ENCODE results near the gene TMBIM1. TPM values are rescaled to one million over a fixed set of nuclear protein-coding genes. Genes with fewer than 3 reads are reported as not detected.
"Not testable (repeated sequence)": the region's sequence is repeated elsewhere in the genome, so short reads cannot be mapped to it uniquely, and the experiment has no call there.

TMBIM1 gene
- polyA plus RNA-seq, 1 of the 3 experiments (the other 2 are of a cell fraction), result 7.8 TPM

DNA sequence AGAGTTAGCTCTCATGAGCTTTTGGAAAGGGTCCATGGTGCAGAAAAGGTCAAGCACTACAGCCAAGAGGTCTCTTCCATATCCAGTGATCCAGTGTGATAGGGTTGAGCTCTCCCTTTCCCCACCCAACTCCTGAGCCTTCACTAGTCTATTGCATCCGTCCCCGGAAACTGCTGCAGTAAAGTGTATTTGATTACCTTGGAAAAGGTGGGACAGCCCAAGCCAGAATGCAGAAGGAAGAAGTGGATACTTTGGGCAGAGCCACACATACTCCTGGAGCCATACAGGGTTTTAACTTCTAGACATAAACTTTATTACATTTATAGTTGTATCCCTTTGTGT is 18.4 kb downstream of the TMBIM1 start:
- H3K4me3 ChIP-seq (ENCODE audit: low read depth in 2 of 2, low read length in 1 of 2), result no peak overlapping the region
- no peaks in the 10 kb centered on the region for H3K27me3 ChIP-seq (ENCODE audit: insufficient read depth)
- H2AFZ ChIP-seq (ENCODE audit: low read depth), result no peak overlapping the region
- no peak for DNase-seq
- H3K4me2 ChIP-seq, result no peak overlapping the region
- no peaks in the 10 kb centered on the region for H3F3A ChIP-seq (replicated peaks; ENCODE audit: insufficient read depth)
- peaks cover 6% of the 10 kb centered on the region; the same call in 1 of the 2 replicates for H4K20me1 ChIP-seq (ENCODE audit: insufficient read depth)
- peaks cover 29% of the 10 kb centered on the region for H3K79me2 ChIP-seq (ENCODE audit: insufficient read depth)
- POLR2A ChIA-PET, result no interaction called here
- no peak overlapping the region for H3K27ac ChIP-seq (ENCODE audit: low read depth in 2 of 2, low read length in 1 of 2)
- WGBS (ENCODE audit: low lambda C conversion rate), result 100% methylated on average over 2 of the region's 2 CpGs
- CTCF ChIA-PET, result interaction anchor here (0.6 to 5.7 kb wide), 9 partner anchors 8 to 204 kb away, joined by 3 to 47 read pairs (median 5); partner anchors contain the start of gene CATIP
- H3K9ac ChIP-seq, result no peak overlapping the region
- TF ChIP-seq MAX (IDR thresholded peaks at IDR 0.05; ENCODE audit: low read depth), result no peak
- no peak for TF ChIP-seq RXRA (IDR thresholded peaks at IDR 0.05; ENCODE audit: borderline replicate concordance, low read depth)
- no peak for TF ChIP-seq NFIC (IDR thresholded peaks at IDR 0.05; ENCODE audit: borderline replicate concordance)
- no peak for TF ChIP-seq ELF1 (IDR thresholded peaks at IDR 0.05)
- no peak for TF ChIP-seq MXI1 (IDR thresholded peaks at IDR 0.05; ENCODE audit: low read depth, low read length)
- TF ChIP-seq GATA2 (CRISPR knock-in tag; IDR thresholded peaks at IDR 0.05), result no peak
- TF ChIP-seq TEAD4 (IDR thresholded peaks at IDR 0.05; ENCODE audit: borderline replicate concordance, insufficient read depth), result no peak
- TF ChIP-seq MEF2A (IDR thresholded peaks at IDR 0.05; ENCODE audit: borderline replicate concordance, low read depth), result no peak
- no peak for TF ChIP-seq EP300 (IDR thresholded peaks at IDR 0.05; ENCODE audit: borderline replicate concordance in 1 of 2, low read depth in 1 of 2, low read length in 1 of 2)
- no peak for TF ChIP-seq RFX5 (IDR thresholded peaks at IDR 0.05; ENCODE audit: low read length)
- TF ChIP-seq, protein P1, sequence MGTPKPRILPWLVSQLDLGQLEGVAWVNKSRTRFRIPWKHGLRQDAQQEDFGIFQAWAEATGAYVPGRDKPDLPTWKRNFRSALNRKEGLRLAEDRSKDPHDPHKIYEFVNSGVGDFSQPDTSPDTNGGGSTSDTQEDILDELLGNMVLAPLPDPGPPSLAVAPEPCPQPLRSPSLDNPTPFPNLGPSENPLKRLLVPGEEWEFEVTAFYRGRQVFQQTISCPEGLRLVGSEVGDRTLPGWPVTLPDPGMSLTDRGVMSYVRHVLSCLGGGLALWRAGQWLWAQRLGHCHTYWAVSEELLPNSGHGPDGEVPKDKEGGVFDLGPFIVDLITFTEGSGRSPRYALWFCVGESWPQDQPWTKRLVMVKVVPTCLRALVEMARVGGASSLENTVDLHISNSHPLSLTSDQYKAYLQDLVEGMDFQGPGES (IDR thresholded peaks at IDR 0.05; ENCODE audit: low read depth, low read length), result no peak
- TF ChIP-seq PBX3 (IDR thresholded peaks at IDR 0.05), result no peak
- TF ChIP-seq USF2 (IDR thresholded peaks at IDR 0.05; ENCODE audit: borderline replicate concordance, low read depth, low read length), result no peak
- no peak for TF ChIP-seq YY1 (IDR thresholded peaks at IDR 0.05; ENCODE audit: low read depth)
- TF ChIP-seq FOSL2 (IDR thresholded peaks at IDR 0.05; ENCODE audit: borderline replicate concordance, low read depth), result no peak
- TF ChIP-seq TCF12 (IDR thresholded peaks at IDR 0.05), result no peak
- no peaks in the 10 kb centered on the region for H3K9me3 ChIP-seq
- H3K9me2 ChIP-seq, result no peaks in the 10 kb centered on the region
- H3K36me3 ChIP-seq (replicated peaks in 1 of 2; ENCODE audit: control insufficient read depth in 1 of 2, insufficient read depth in 2 of 2, low read length in 1 of 2), result peaks cover 17 to 32% of the 10 kb centered on the region in 2 experiments
- H3K4me1 ChIP-seq (ENCODE audit: control insufficient read depth in 1 of 2, insufficient read depth in 2 of 2, low read depth in 1 of 2, low read length in 1 of 2), result peaks cover 14 to 19% of the 10 kb centered on the region in 2 experiments; a peak in 1 of 4 replicates

- H3F3A ChIP-seq (replicated peaks; ENCODE audit: insufficient read depth); H3K27ac ChIP-seq (ENCODE audit: low read depth in 2 of 2, low read length in 1 of 2); H3K9me3 ChIP-seq; H3K4me3 ChIP-seq (ENCODE audit: low read depth in 2 of 2, low read length in 1 of 2); H3K9me2 ChIP-seq; H2AFZ ChIP-seq (ENCODE audit: low read depth); H4K20me1 ChIP-seq (ENCODE audit: insufficient read depth); H3K27me3 ChIP-seq (ENCODE audit: insufficient read depth); H3K4me2 ChIP-seq; POLR2A ChIA-PET; DNase-seq; H3K9ac ChIP-seq: not testable (repeated sequence)
- H3K36me3 ChIP-seq (replicated peaks in 1 of 2; ENCODE audit: control insufficient read depth in 1 of 2, insufficient read depth in 2 of 2, low read length in 1 of 2), result peaks cover 17 to 31% of the 10 kb centered on the region in 2 experiments
- CTCF ChIA-PET, result interaction anchor here (0.6 to 5.7 kb wide), 22 partner anchors 9 to 203 kb away, joined by 3 to 47 read pairs (median 4); partner anchors contain the start of genes CATIP and GPBAR1
- peaks cover 14 to 19% of the 10 kb centered on the region in 2 experiments; a peak in 1 of 4 replicates for H3K4me1 ChIP-seq (ENCODE audit: control insufficient read depth in 1 of 2, insufficient read depth in 2 of 2, low read depth in 1 of 2, low read length in 1 of 2)
- 88% methylated on average over 8 of the region's 8 CpGs for WGBS (ENCODE audit: low lambda C conversion rate)
- peaks cover 34% of the 10 kb centered on the region for H3K79me2 ChIP-seq (ENCODE audit: insufficient read depth)
Measured at GRCh38 chr2:218273214-218273907, 18.9 kb downstream of the TMBIM1 start.
